Testis (tissue), 2 donors: ENCODE data around the gene CEP104.

Experiments used
- POLR2A ChIP-seq: fragments of 450-650 bp; IDR thresholded peaks from one replicate; pipeline ENCODE4 v1.6.1; 2017; ENCODE audit warnings: antibody characterized with exemption, mild to moderate bottlenecking, moderate library complexity
- TF ChIP-seq, protein P1 (sequence below), 3 experiments: fragments of 450-650 bp in 2 of 3; fragments of 200-600 bp in 1 of 3; sonication (generic) in 1 of 3; IDR thresholded peaks; one replicate each; pipeline ENCODE4 v1.5.1; 2016 to 2019; ENCODE audit warnings: antibody characterized with exemption in 3 of 3, mild to moderate bottlenecking in 2 of 3, moderate library complexity in 1 of 3

DNA sequence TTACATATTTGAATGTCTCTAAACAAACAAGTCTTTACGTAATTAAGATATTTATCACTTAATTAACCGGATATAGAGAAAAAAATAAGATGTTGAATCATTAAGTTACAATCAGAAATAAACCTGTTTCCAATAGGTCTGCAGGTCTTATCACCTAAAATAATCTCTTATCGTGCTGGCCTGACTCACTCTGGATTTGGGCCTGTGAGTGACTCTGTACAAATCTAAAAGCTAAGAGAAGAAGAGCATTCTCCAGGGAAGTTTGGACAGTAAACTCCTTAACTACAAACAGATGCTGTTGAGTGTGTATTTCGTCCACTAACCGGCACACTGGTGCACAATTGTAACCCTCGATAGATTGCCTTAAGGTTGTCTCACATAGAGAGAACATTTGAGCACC lies 25.3 kb downstream of the CEP104 start:
- TF ChIP-seq, protein P1, sequence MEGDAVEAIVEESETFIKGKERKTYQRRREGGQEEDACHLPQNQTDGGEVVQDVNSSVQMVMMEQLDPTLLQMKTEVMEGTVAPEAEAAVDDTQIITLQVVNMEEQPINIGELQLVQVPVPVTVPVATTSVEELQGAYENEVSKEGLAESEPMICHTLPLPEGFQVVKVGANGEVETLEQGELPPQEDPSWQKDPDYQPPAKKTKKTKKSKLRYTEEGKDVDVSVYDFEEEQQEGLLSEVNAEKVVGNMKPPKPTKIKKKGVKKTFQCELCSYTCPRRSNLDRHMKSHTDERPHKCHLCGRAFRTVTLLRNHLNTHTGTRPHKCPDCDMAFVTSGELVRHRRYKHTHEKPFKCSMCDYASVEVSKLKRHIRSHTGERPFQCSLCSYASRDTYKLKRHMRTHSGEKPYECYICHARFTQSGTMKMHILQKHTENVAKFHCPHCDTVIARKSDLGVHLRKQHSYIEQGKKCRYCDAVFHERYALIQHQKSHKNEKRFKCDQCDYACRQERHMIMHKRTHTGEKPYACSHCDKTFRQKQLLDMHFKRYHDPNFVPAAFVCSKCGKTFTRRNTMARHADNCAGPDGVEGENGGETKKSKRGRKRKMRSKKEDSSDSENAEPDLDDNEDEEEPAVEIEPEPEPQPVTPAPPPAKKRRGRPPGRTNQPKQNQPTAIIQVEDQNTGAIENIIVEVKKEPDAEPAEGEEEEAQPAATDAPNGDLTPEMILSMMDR (IDR thresholded peaks at IDR 0.05): no peak
- no peak for TF ChIP-seq POLR2A
